H9 (cell line): Measurements from ENCODE around the gene BCAS3. TPM values are rescaled to one million over a fixed set of nuclear protein-coding genes. Genes with fewer than 3 reads are reported as not detected.

ENCODE experiments used
- DNase-seq: peaks from one replicate; pipeline ENCODE4 v3.0.0-alpha.2; 2017
- H2AFZ ChIP-seq: one replicate; pipeline ENCODE4 v1.6.1; 2013; ENCODE audit warnings: mild to moderate bottlenecking, low read length, control low read depth, moderate library complexity
- H2AK5ac ChIP-seq: 2 replicates; pipeline ENCODE4 v1.6.1; 2013; ENCODE audit warnings: low read length, control low read depth, mixed read lengths; ENCODE audit not compliant: insufficient read length
- H2BK120ac ChIP-seq: one replicate; pipeline ENCODE4 v1.6.1; 2013; ENCODE audit warnings: low read depth, mild to moderate bottlenecking, low read length, control low read depth, inconsistent platforms; ENCODE audit not compliant: poor library complexity, severe bottlenecking
- H2BK12ac ChIP-seq: 2 replicates; pipeline ENCODE4 v1.6.1; 2013; ENCODE audit warnings: low read length, control low read depth, mixed read lengths, low read depth; ENCODE audit not compliant: insufficient read length
- H2BK15ac ChIP-seq: 2 replicates; pipeline ENCODE4 v1.6.1; 2013; ENCODE audit warnings: low read depth, low read length, control low read depth
- H2BK20ac ChIP-seq: one replicate; pipeline ENCODE4 v1.6.1; 2013; ENCODE audit warnings: low read depth, mild to moderate bottlenecking, low read length, control low read depth, inconsistent platforms; ENCODE audit not compliant: poor library complexity, severe bottlenecking
- H2BK5ac ChIP-seq: 2 replicates; pipeline ENCODE4 v1.6.1; 2013; ENCODE audit warnings: low read length, control low read depth, mixed read lengths; ENCODE audit not compliant: insufficient read length
- H3K14ac ChIP-seq: 2 replicates; pipeline ENCODE4 v1.6.1; 2013; ENCODE audit warnings: low read length, control low read depth; ENCODE audit not compliant: insufficient read depth
- H3K18ac ChIP-seq: 2 replicates; pipeline ENCODE4 v1.6.1; 2013; ENCODE audit warnings: low read depth, mild to moderate bottlenecking, mixed read lengths, low read length, control low read depth; ENCODE audit not compliant: insufficient read length
- H3K23ac ChIP-seq: 2 replicates; pipeline ENCODE4 v1.6.1; 2013; ENCODE audit warnings: low read length, control low read depth, mixed read lengths, low read depth; ENCODE audit not compliant: insufficient read length
- H3K23me2 ChIP-seq: 2 replicates; pipeline ENCODE4 v1.6.1; 2013; ENCODE audit warnings: low read depth, mild to moderate bottlenecking, mixed read lengths, low read length, control low read depth; ENCODE audit not compliant: insufficient read length, poor library complexity, severe bottlenecking
- H3K27ac ChIP-seq: 2 replicates; pipeline ENCODE4 v1.5.1; 2013; ENCODE audit warnings: low read length, control low read depth, mixed read lengths, low read depth; ENCODE audit not compliant: insufficient read length
- H3K27me3 ChIP-seq: 2 replicates; pipeline ENCODE4 v1.6.1; 2013; ENCODE audit warnings: low read length, control low read depth, inconsistent platforms; ENCODE audit not compliant: insufficient read depth
- H3K4ac ChIP-seq: 2 replicates; pipeline ENCODE4 v1.6.1; 2013; ENCODE audit warnings: low read depth, mild to moderate bottlenecking, control low read depth, inconsistent platforms, low read length, moderate library complexity
- H3K4me1 ChIP-seq: 2 replicates; pipeline ENCODE4 v1.6.1; 2013; ENCODE audit warnings: low read length, control low read depth, inconsistent platforms; ENCODE audit not compliant: insufficient read depth
- H3K4me2 ChIP-seq: 2 replicates; pipeline ENCODE4 v1.6.1; 2013; ENCODE audit warnings: low read length, control low read depth, mixed read lengths; ENCODE audit not compliant: insufficient read length, insufficient read depth
- H3K56ac ChIP-seq: 2 replicates; pipeline ENCODE4 v1.6.1; 2013; ENCODE audit warnings: low read depth, mild to moderate bottlenecking, mixed read lengths, low read length, control low read depth; ENCODE audit not compliant: insufficient read length
- H3K79me1 ChIP-seq: 2 replicates; pipeline ENCODE4 v1.6.1; 2013; ENCODE audit warnings: low read depth, mild to moderate bottlenecking, moderate library complexity, low read length, control low read depth, inconsistent platforms; ENCODE audit not compliant: insufficient read depth, poor library complexity, severe bottlenecking
- H3K79me2 ChIP-seq: 2 replicates; pipeline ENCODE4 v1.6.1; 2013; ENCODE audit warnings: low read length, control low read depth, inconsistent platforms; ENCODE audit not compliant: insufficient read depth
- H3K9ac ChIP-seq: 2 replicates; pipeline ENCODE4 v1.6.1; 2013; ENCODE audit warnings: low read length, control low read depth, mixed read lengths; ENCODE audit not compliant: insufficient read length; ENCODE audit errors: extremely low read depth
- H3K9me3 ChIP-seq: one replicate; pipeline ENCODE4 v1.6.1; 2013; ENCODE audit warnings: low read depth, low read length, inconsistent platforms; ENCODE audit not compliant: control insufficient read depth
- H3T11ph ChIP-seq: one replicate; pipeline ENCODE4 v1.6.1; 2013; ENCODE audit warnings: mild to moderate bottlenecking, low read length, control low read depth, inconsistent platforms
- H4K20me1 ChIP-seq: one replicate; pipeline ENCODE4 v1.6.1; 2013; ENCODE audit not compliant: control insufficient read depth, insufficient read length, insufficient read depth
- H4K5ac ChIP-seq: 2 replicates; pipeline ENCODE4 v1.6.1; 2013; ENCODE audit warnings: low read depth, mild to moderate bottlenecking, mixed read lengths, low read length, control low read depth; ENCODE audit not compliant: insufficient read length
- H4K8ac ChIP-seq: replicated peaks from 2 replicates; pipeline ENCODE4 v1.6.1; 2013; ENCODE audit warnings: low read length, control low read depth, mixed read lengths, low read depth; ENCODE audit not compliant: insufficient read length
- H4K91ac ChIP-seq: 2 replicates; pipeline ENCODE4 v1.6.1; 2013; ENCODE audit warnings: low read depth, mild to moderate bottlenecking, moderate library complexity, mixed read lengths, low read length, control low read depth; ENCODE audit not compliant: insufficient read length
- H3K27ac Mint-ChIP-seq, 3 experiments: 2 replicates in 2 of 3; 3 replicates in 1 of 3; pipeline ENCODE4 v1.8.0; 2020 to 2021; ENCODE audit warnings: mixed read lengths in 3 of 3, mild to moderate bottlenecking in 1 of 3, moderate library complexity in 1 of 3
- H3K27me3 Mint-ChIP-seq: 2 replicates; pipeline ENCODE4 v1.8.0; 2021; ENCODE audit warnings: low read depth, mild to moderate bottlenecking, moderate library complexity, mixed read lengths
- H3K36me3 Mint-ChIP-seq, 3 experiments: 2 replicates in 2 of 3; 3 replicates in 1 of 3; pipeline ENCODE4 v1.8.0; 2020 to 2021; ENCODE audit warnings: low read depth in 3 of 3, mixed read lengths in 3 of 3; ENCODE audit not compliant: insufficient read depth in 1 of 3
- H3K4me1 Mint-ChIP-seq, 2 experiments: 2 replicates each; pipeline ENCODE4 v1.8.0; 2020; ENCODE audit warnings: mixed read lengths in 2 of 2
- H3K4me3 Mint-ChIP-seq, 2 experiments: 2 replicates in 1 of 2; 3 replicates in 1 of 2; pipeline ENCODE4 v1.8.0; 2020 to 2021; ENCODE audit warnings: mild to moderate bottlenecking in 2 of 2, mixed read lengths in 2 of 2, moderate library complexity in 1 of 2
- H3K9me3 Mint-ChIP-seq, 2 experiments: 2 replicates in 1 of 2; 3 replicates in 1 of 2; pipeline ENCODE4 v1.8.0; 2020; ENCODE audit warnings: mild to moderate bottlenecking in 2 of 2, mixed read lengths in 2 of 2, moderate library complexity in 1 of 2
- CTCF ChIP-seq: fragments of 200-600 bp; sonication (generic); conservative IDR thresholded peaks from 3 replicates; pipeline ENCODE4 v1.8.0; 2021; ENCODE audit warnings: antibody characterized with exemption, mild to moderate bottlenecking
- WGBS: extraction: QIAGEN DNeasy Blood & Tissue Kit; methylation state at CpG from one replicate; pipeline ENCODE4 v1.1.7; 2013; ENCODE audit warnings: missing lambda C conversion rate, low lambda C conversion rate, mixed read lengths; ENCODE audit not compliant: insufficient read length; ENCODE audit errors: extremely low coverage; 5-methylcytosine and 5-hydroxymethylcytosine counted together
- total RNA-seq: library from RNA; stranded (reverse); gene quantifications from 2 replicates; pipeline ENCODE4 v1.2.1, GENCODE V29; 2021

BCAS3 gene
- total RNA-seq, 1 experiment from 2014 or later: 22.4 TPM

GRCh38 chr17:60926466-60927183, 249.0 kb downstream of the BCAS3 start:
- H3K9me3 ChIP-seq: no peaks in the 10 kb centered on the region
- no peaks in the 10 kb centered on the region for H3K4me1 ChIP-seq
- no CpG with 5 or more reads among the region's 3 CpGs for WGBS
- no peak overlapping the region; a peak in 1 of 7 replicates for H3K27ac Mint-ChIP-seq
- no peaks in the 10 kb centered on the region for H3K27me3 ChIP-seq
- H3K4me2 ChIP-seq: no peak overlapping the region
- no peaks in the 10 kb centered on the region for H3K36me3 Mint-ChIP-seq
- H3K56ac ChIP-seq: no peak overlapping the region
- no peaks in the 10 kb centered on the region for H3K9me3 Mint-ChIP-seq
- H2AK5ac ChIP-seq: no peak overlapping the region
- no peak overlapping the region for H2BK120ac ChIP-seq
- H3K4me3 Mint-ChIP-seq: no peak overlapping the region
- H2BK5ac ChIP-seq: no peak overlapping the region
- TF ChIP-seq CTCF: no peak
- no peak overlapping the region for H2BK15ac ChIP-seq
- H4K91ac ChIP-seq: no peak overlapping the region
- no peaks in the 10 kb centered on the region for H3K4me1 Mint-ChIP-seq
- no peak overlapping the region for H3K23ac ChIP-seq
- H3K4ac ChIP-seq: no peak overlapping the region
- H4K5ac ChIP-seq: no peak overlapping the region
- no peak overlapping the region for H3K18ac ChIP-seq
- H3K27me3 Mint-ChIP-seq: no peaks in the 10 kb centered on the region
- H2BK20ac ChIP-seq: no peak overlapping the region
- H2AFZ ChIP-seq: no peak overlapping the region
- H2BK12ac ChIP-seq: no peak overlapping the region
- H3K14ac ChIP-seq: no peak overlapping the region
- no peaks in the 10 kb centered on the region for H3K79me2 ChIP-seq
- H3K27ac ChIP-seq: no peak overlapping the region
- no peaks in the 10 kb centered on the region for H3K23me2 ChIP-seq
- H3K79me1 ChIP-seq: no peaks in the 10 kb centered on the region
- no peak for DNase-seq
- H3K9ac ChIP-seq: no peak overlapping the region
- no peaks in the 10 kb centered on the region for H4K20me1 ChIP-seq
- no peak overlapping the region for H4K8ac ChIP-seq
- H3T11ph ChIP-seq: no peak overlapping the region
